SK-N-SH (cell line): ENCODE results near the gene PAM16. TPM values are rescaled to one million over a fixed set of nuclear protein-coding genes. Genes with fewer than 3 reads are reported as not detected.

ENCODE experiments used
- CTCF ChIA-PET: fragments of 300-600, 350-600 bp; formaldehyde crosslinking; extraction: SDS; loops from one replicate; lab custom pipeline; 2021; lab: Yijun Ruan, JAX
- POLR2A ChIA-PET: fragments of 350-600 bp; sonication (Branson Sonifier 250); formaldehyde crosslinking; extraction: SDS; loops from one replicate; lab custom pipeline; 2020; ENCODE audit warnings: antibody characterized with exemption, inconsistent platforms; lab: Yijun Ruan, JAX
- DNase-seq: peaks from one replicate; pipeline ENCODE4 v3.0.0; 2012
- H2AFZ ChIP-seq: fragments of 200-600 bp; sonication (generic); 2 replicates; pipeline ENCODE4 v1.8.1; 2016; ENCODE audit warnings: antibody characterized with exemption, mild to moderate bottlenecking, low read depth
- H3F3A ChIP-seq: fragments of 200-600 bp; sonication (generic); replicated peaks from 2 replicates; pipeline ENCODE3; 2016; ENCODE audit warnings: antibody characterized with exemption, mild to moderate bottlenecking; ENCODE audit not compliant: insufficient read depth
- H3K27ac ChIP-seq, 2 experiments: fragments of 200-500 bp in 1 of 2; fragments of 200-600 bp in 1 of 2; sonication (Bioruptor generic) in 1 of 2; sonication (generic), shearing (Covaris generic) in 1 of 2; 2 replicates each; pipeline versions ENCODE4 v1.5.1 to v1.6.1; 2014 to 2016; ENCODE audit warnings: low read depth in 2 of 2, inconsistent platforms in 1 of 2, low read length in 1 of 2, mild to moderate bottlenecking in 1 of 2, mixed read lengths in 1 of 2
- H3K27me3 ChIP-seq: fragments of 200-600 bp; sonication (generic), shearing (Covaris generic); 2 replicates; pipeline ENCODE4 v1.6.1; 2016; ENCODE audit warnings: mixed run types; ENCODE audit not compliant: insufficient read depth
- H3K36me3 ChIP-seq, 2 experiments: fragments of 200-500 bp in 1 of 2; fragments of 200-600 bp in 1 of 2; sonication (Bioruptor generic) in 1 of 2; sonication (generic) in 1 of 2; replicated peaks in 1 of 2; 2 replicates each; pipeline versions ENCODE3 to v1.5.1; 2014 to 2016; ENCODE audit warnings: low read length in 1 of 2, mild to moderate bottlenecking in 1 of 2; ENCODE audit not compliant: insufficient read depth in 2 of 2, control insufficient read depth in 1 of 2
- H3K4me1 ChIP-seq, 2 experiments: fragments of 200-500 bp in 1 of 2; fragments of 200-600 bp in 1 of 2; sonication (Bioruptor generic) in 1 of 2; sonication (generic), shearing (Covaris generic) in 1 of 2; 2 replicates each; pipeline versions ENCODE4 v1.5.1 to v1.6.1; 2014 to 2016; ENCODE audit warnings: low read depth in 1 of 2, low read length in 1 of 2, mixed run types in 1 of 2; ENCODE audit not compliant: insufficient read depth in 2 of 2, control insufficient read depth in 1 of 2
- H3K4me2 ChIP-seq: fragments of 200-600 bp; sonication (generic), shearing (Covaris generic); 2 replicates; pipeline ENCODE4 v1.6.1; 2017; ENCODE audit warnings: mixed run types
- H3K4me3 ChIP-seq, 2 experiments: fragments of 200-500 bp in 1 of 2; fragments of 200-600 bp in 1 of 2; sonication (Bioruptor generic) in 1 of 2; sonication (generic), shearing (Covaris generic) in 1 of 2; 2 replicates each; pipeline versions ENCODE4 v1.5.1 to v1.8.1; 2014 to 2016; ENCODE audit warnings: low read depth in 2 of 2, inconsistent platforms in 1 of 2, low read length in 1 of 2, mild to moderate bottlenecking in 1 of 2, mixed read lengths in 1 of 2, moderate library complexity in 1 of 2
- H3K79me2 ChIP-seq: fragments of 200-600 bp; sonication (generic); 2 replicates; pipeline ENCODE4 v1.8.1; 2017; ENCODE audit warnings: mild to moderate bottlenecking; ENCODE audit not compliant: insufficient read depth
- H3K9ac ChIP-seq: fragments of 200-600 bp; sonication (generic); 2 replicates; pipeline ENCODE4 v1.6.1; 2017; ENCODE audit warnings: mixed run types
- H3K9me2 ChIP-seq: fragments of 200-600 bp; sonication (generic); 2 replicates; pipeline ENCODE4 v1.6.1; 2017; ENCODE audit warnings: mixed run types
- H3K9me3 ChIP-seq: fragments of 200-600 bp; sonication (generic); 2 replicates; pipeline ENCODE4 v1.6.1; 2017; ENCODE audit warnings: mixed run types, mild to moderate bottlenecking, moderate library complexity
- H4K20me1 ChIP-seq: fragments of 200-600 bp; sonication (generic); 2 replicates; pipeline ENCODE4 v1.6.1; 2017; ENCODE audit warnings: mild to moderate bottlenecking, mixed run types; ENCODE audit not compliant: insufficient read depth
- ELF1 ChIP-seq: IDR thresholded peaks from 2 replicates; pipeline ENCODE4 v1.4.0; 2012
- FOSL2 ChIP-seq: IDR thresholded peaks from 2 replicates; pipeline ENCODE4 v1.4.0; 2012; ENCODE audit warnings: low read depth, mild to moderate bottlenecking, moderate library complexity, borderline replicate concordance
- GABPA ChIP-seq: IDR thresholded peaks from 2 replicates; pipeline ENCODE4 v1.4.0; 2012; ENCODE audit warnings: low read depth, mild to moderate bottlenecking
- IRF3 ChIP-seq: fragments of 150-350 bp; IDR thresholded peaks from 2 replicates; pipeline ENCODE4 v1.6.1; 2016; ENCODE audit warnings: mild to moderate bottlenecking, low read depth, low read length
- MEF2A ChIP-seq: IDR thresholded peaks from 2 replicates; pipeline ENCODE4 v1.4.0; 2012; ENCODE audit warnings: low read depth, borderline replicate concordance
- PBX3 ChIP-seq: IDR thresholded peaks from 2 replicates; pipeline ENCODE4; 2012
- POLR2AphosphoS5 ChIP-seq: IDR thresholded peaks from 2 replicates; pipeline ENCODE4 v1.6.1; 2012; ENCODE audit warnings: low read depth, low read length
- REST ChIP-seq: IDR thresholded peaks from 2 replicates; pipeline ENCODE4 v1.6.1; 2012; ENCODE audit warnings: mild to moderate bottlenecking, low read depth, low read length, moderate library complexity
- RFX5 ChIP-seq: IDR thresholded peaks from 2 replicates; pipeline ENCODE4 v1.6.1; 2012; ENCODE audit warnings: mild to moderate bottlenecking, improper control_type of control experiment, low read length
- YY1 ChIP-seq: IDR thresholded peaks from 2 replicates; pipeline ENCODE4 v1.4.0; 2012; ENCODE audit warnings: low read depth, mild to moderate bottlenecking
- WGBS: methylation state at CpG from one replicate; pipeline ENCODE4 v1.1.6; 2017; ENCODE audit warnings: low lambda C conversion rate; 5-methylcytosine and 5-hydroxymethylcytosine counted together
- polyA plus RNA-seq, 3 experiments: library from polyadenylated mRNA; depleted of rRNA; stranded (reverse); fragments of >200 nt; gene quantifications; 2 replicates each; pipeline ENCODE4 v1.2.3, GENCODE V29; 2012
- TF ChIP-seq, protein P1 (sequence below): IDR thresholded peaks from 2 replicates; pipeline ENCODE4 v1.4.0; 2012; ENCODE audit warnings: low read depth, borderline replicate concordance

PAM16 gene
- polyA plus RNA-seq, 1 of the 3 experiments (the other 2 are of a cell fraction): 96.4 TPM

- TF ChIP-seq IRF3 (no peak), FOSL2 (no peak)
Measured at GRCh38 chr16:4390266-4391260, 39.4 kb upstream of the PAM16 start (continued).

DNA sequence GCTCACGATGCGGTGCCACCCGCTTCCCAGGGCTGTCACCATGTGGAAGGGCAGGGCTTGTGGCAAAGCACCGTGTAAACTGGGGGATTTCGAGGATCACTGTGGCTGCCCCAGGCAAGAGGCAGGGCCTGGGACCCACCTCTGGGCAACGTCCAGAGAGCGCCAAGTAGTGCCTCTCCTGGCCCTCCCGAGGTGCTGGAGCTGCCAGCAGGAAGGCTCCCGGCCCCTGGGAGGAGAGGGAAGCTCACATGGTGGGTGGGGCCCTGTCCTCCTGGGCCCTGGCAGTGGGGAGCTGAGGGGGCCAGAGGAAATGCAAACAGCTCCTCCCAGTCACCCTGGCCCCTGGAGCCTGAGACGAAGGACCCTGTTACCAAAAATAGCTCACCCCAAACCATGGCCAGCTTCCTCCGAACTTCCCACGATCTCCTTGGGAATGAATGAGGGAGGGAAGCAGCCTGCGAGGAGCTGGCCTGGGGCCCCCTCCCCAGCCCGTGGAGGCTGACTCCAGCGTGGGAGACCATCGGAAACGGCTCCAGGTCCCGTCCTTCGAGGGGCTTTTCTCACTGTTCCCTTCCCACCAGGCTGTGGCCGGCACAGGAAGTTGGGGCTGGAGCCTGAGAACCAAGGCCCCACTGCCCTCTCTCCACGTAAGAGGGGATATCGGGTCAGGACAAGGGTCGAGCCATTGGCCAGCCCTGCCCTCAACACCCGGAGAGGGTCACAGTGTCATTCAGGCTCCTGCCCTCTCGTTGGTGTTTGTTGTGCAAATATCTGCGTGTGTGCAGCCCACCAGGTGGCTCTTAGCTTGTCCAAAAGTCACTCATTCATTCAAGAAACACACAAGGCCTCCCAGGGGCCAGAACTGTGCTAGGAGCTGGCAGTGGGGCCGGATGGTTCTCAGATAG, 38.2 kb upstream of the PAM16 start:
- Histone ChIP-seq H3K27ac (no peak overlapping the region; a peak in 1 of 4 replicates), H3K4me1 (peaks cover 46 to 77% of the 10 kb centered on the region in 2 experiments; a peak in 3 of 4 replicates), H2AFZ (no peak overlapping the region), H3K36me3 (peaks cover 0 to 2% of the 10 kb centered on the region in 2 experiments), H4K20me1 (no peaks in the 10 kb centered on the region; the same call in 1 of the 2 replicates), H3K79me2 (no peaks in the 10 kb centered on the region), H3K9me2 (no peaks in the 10 kb centered on the region), H3F3A (peaks cover 11% of the 10 kb centered on the region), H3K27me3 (no peaks in the 10 kb centered on the region), H3K9me3 (no peaks in the 10 kb centered on the region)
- CTCF ChIA-PET: interaction anchor here (1.7 to 32.1 kb wide), 4 partner anchors 9 to 30 kb away, joined by 4 to 558 read pairs (median 14); no protein-coding TSS in a partner anchor
- DNase-seq: no peak
- POLR2A ChIA-PET: no interaction called here
- TF ChIP-seq YY1: no peak
- TF ChIP-seq, all 33 proteins: peak for 0
- H3K9ac ChIP-seq: no peak overlapping the region
- 82% methylated on average over 12 of the region's 27 CpGs for WGBS
- H3K4me3 ChIP-seq: no peak overlapping the region
- H3K4me2 ChIP-seq: no peak overlapping the region

GRCh38 chr16:4388271-4389021, 37.3 kb upstream of the PAM16 start:
- POLR2A ChIA-PET: no interaction called here
- Histone ChIP-seq H3K9me2 (no peaks in the 10 kb centered on the region), H4K20me1 (peaks cover 3% of the 10 kb centered on the region; the same call in 1 of the 2 replicates), H3K79me2 (no peaks in the 10 kb centered on the region), H3K4me2 (no peak overlapping the region), H2AFZ (no peak overlapping the region), H3K4me3 (no peak overlapping the region), H3K9ac (no peak overlapping the region), H3K36me3 (peaks cover 0 to 5% of the 10 kb centered on the region in 2 experiments), H3F3A (peaks cover 14% of the 10 kb centered on the region), H3K27me3 (no peaks in the 10 kb centered on the region), H3K9me3 (no peaks in the 10 kb centered on the region), H3K27ac (peak overlapping the region in 1 of 2 experiments; percentile 25; a peak in 1 of 4 replicates), H3K4me1 (peaks cover 50 to 85% of the 10 kb centered on the region in 2 experiments; a peak in 3 of 4 replicates)
- DNase-seq: no peak
- WGBS: 100% methylated on average over 1 of the region's 19 CpGs
- CTCF ChIA-PET: interaction anchor here (1.7 to 32.1 kb wide), 4 partner anchors 8 to 29 kb away, joined by 4 to 558 read pairs (median 13); no protein-coding TSS in a partner anchor
- TF ChIP-seq MEF2A: no peak
- no peak for TF ChIP-seq RFX5
- TF ChIP-seq, protein P1, sequence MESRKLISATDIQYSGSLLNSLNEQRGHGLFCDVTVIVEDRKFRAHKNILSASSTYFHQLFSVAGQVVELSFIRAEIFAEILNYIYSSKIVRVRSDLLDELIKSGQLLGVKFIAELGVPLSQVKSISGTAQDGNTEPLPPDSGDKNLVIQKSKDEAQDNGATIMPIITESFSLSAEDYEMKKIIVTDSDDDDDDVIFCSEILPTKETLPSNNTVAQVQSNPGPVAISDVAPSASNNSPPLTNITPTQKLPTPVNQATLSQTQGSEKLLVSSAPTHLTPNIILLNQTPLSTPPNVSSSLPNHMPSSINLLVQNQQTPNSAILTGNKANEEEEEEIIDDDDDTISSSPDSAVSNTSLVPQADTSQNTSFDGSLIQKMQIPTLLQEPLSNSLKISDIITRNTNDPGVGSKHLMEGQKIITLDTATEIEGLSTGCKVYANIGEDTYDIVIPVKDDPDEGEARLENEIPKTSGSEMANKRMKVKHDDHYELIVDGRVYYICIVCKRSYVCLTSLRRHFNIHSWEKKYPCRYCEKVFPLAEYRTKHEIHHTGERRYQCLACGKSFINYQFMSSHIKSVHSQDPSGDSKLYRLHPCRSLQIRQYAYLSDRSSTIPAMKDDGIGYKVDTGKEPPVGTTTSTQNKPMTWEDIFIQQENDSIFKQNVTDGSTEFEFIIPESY: no peak
- no peak for TF ChIP-seq GABPA
- no peak for TF ChIP-seq REST
- TF ChIP-seq POLR2AphosphoS5: no peak
- TF ChIP-seq PBX3: no peak
- no peak for TF ChIP-seq ELF1
